GM19395 (cell line): ENCODE results near the gene SUCNR1.
"Not testable (repeated sequence)": the region's sequence is repeated elsewhere in the genome, so short reads cannot be mapped to it uniquely, and the experiment has no call there.

ENCODE experiments used
- ATAC-seq: cut with Tn5 transposase; IDR thresholded peaks from one replicate; pipeline ENCODE4 v1.9.1; 2021; ENCODE audit warnings: mild to moderate bottlenecking, moderate library complexity; ENCODE audit not compliant: unreplicated experiment

SUCNR1 gene

GRCh38 chr3:151900460-151900859, 27.0 kb downstream of the SUCNR1 start:
- ATAC-seq: no peak

DNA sequence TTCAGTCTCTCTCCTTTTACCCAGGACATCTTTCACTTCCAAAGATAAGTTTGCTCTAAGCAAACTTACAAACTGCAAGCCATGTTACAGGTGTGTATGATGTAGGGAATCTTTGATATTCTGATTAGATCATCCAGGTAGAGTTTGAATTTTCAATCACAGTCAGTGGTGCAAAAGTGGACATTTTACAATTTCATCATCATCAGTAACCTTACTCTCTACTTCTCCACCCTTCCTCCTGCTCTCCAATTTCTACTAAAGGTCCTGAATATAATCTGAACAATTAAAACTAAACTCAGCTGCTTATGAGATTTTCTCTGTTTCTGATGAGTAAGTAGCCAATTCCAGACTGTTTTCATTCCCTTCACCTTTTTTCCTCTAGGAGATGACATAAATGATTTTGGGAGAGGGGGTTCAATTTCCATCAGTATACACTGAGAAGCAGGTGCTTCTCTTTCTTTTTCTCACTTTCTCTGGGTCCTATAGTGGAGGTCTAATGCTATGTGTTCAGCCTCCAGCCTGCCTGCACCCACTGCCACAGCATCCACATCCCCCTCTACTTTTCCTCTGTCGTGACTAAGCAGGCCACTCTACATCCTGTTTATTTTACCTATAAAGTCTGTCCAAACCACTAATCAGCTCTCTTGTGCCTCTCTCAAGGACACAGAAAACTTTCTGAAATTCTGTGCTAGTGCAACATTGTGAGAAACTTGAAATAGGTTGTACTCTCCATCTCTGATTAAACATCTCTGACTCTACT, 27.6 kb downstream of the SUCNR1 start:
- no peak for ATAC-seq

- ATAC-seq: no peak
These were observed 28.3 kb downstream of the SUCNR1 start for GRCh38 chr3:151901644-151902285.

- ATAC-seq: no peak
These were observed 30.1 kb downstream of the SUCNR1 start for GRCh38 chr3:151903501-151903991.

- ATAC-seq: no peak
These were observed 32.2 kb downstream of the SUCNR1 start for GRCh38 chr3:151905647-151906046.

DNA sequence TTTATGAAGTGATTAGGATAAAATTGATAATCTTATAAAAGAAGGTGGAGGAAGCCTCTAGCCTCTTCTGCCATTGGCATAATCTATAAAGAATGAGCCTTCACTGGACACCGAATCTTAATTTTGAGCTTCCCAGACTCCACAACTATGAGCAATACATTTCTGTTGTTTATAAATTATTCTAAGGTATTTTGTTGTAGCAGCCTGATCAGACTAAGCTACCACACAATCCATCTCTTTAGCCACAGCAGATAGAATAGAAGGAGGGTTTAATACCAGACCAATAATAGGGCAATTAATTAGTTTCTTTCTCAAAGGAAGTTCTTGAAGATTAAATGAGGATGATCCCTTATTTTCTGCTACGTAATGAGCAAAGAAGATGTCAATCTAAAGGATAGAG, 33.3 kb downstream of the SUCNR1 start:
- ATAC-seq: no peak

- no peak for ATAC-seq
These were observed 35.0 kb downstream of the SUCNR1 start for GRCh38 chr3:151908399-151908798.

GRCh38 chr3:151909681-151910405, 36.4 kb downstream of the SUCNR1 start:
- ATAC-seq: no peak

GRCh38 chr3:151911462-151911861, 38.0 kb downstream of the SUCNR1 start:
- ATAC-seq: no peak

GRCh38 chr3:151912028-151912427, 38.6 kb downstream of the SUCNR1 start:
- ATAC-seq: no peak

DNA sequence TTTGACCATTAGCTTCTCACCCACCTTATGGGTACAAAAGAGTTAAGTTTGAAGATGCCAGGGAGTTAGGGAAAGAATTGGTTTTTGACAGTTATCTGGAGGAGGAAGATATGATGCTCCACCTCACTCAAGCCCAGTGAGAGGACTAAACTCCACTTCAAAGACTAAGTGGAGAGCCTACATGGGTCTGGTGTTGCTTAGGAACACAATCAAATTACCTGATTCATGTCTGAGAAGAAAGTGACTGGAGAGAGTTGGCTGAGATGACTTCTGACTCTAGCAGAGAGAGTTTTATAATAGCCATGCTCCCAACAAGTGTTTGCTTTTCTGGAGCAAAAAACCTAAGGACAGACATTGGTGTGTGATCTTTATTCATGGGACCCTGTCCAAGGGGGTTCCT, 43.3 kb downstream of the SUCNR1 start:
- ATAC-seq: no peak

DNA sequence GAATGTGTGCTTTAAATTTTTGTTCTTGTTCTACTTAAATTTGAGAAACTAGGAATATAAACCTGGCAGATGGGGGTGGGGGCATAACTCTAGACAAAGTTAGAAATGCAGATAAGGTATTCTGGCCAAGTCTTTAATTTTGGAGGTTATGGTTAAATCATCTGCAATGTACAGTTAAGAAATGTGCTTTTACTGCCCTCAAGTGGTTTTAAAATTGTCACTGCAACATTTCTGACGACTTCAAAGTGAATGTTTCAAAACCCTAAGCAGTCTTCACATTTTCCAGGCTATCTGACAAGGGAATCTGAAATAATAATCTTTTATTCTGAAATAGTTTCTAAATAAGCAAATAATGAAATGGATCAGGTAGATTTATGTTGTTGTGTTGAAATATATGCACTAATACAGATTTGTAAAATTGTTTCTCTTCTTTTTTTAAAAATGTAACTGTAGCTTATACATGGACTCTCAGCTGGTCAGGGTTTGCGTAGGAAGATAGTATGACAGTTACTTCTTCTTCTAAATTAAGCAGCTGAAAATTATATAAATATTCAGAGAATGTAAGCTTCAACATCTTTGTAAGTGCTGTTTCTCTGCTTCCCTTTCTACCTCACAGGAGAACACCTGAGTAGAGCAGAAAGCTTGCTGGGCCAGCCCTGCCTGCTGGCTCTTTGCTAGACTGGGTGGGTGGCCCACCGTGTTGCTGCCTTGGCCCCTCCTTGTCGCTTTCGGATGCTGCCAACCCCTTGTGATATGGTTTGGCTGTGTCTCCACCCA, 45.0 kb downstream of the SUCNR1 start:
- ATAC-seq: no peak

DNA sequence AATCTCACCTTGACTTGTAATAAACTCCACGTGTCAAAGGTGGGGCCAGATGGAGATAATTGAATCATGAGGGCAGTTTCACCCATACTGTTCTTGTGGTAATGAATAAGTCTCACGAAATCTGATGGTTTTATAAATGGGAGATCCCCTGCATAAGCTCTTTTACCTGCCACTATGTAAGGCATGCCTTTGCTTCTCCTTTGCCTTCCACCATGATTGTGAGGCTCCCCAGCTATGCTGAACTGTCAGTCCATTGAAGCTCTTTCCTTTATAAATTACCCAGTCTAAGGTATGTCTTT, 45.5 kb downstream of the SUCNR1 start:
- no peak for ATAC-seq

DNA sequence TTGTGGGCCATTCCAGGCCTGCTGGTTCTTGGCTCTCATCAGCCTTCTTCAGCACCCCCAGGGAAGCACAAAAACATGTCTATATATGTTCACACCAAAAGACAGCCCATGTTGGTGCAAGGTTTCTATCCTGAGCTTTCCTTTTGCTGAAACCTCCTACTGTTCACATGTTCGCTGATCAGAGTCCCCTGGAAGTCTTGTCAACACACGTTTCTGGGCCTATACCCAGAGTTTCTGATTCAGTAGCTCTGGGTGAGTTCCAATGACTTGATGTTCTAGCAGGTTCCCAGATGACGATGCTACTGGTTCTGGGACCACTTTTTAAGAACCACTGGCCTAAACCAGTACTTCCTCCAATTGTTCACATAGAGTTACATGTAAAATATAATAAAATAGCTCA, 46.0 kb downstream of the SUCNR1 start:
- ATAC-seq: no peak

GRCh38 chr3:151923901-151924300, 50.5 kb downstream of the SUCNR1 start:
- ATAC-seq: no peak

- no peak for ATAC-seq
These were observed 51.3 kb downstream of the SUCNR1 start for GRCh38 chr3:151924753-151925152.

GRCh38 chr3:151925419-151925818, 52.0 kb downstream of the SUCNR1 start:
- no peak for ATAC-seq

GRCh38 chr3:151925876-151926275, 52.4 kb downstream of the SUCNR1 start:
- no peak for ATAC-seq

GRCh38 chr3:151926956-151927355, 53.5 kb downstream of the SUCNR1 start:
- no peak for ATAC-seq

GRCh38 chr3:151927915-151928525, 54.6 kb downstream of the SUCNR1 start:
- not testable (repeated sequence) for ATAC-seq

DNA sequence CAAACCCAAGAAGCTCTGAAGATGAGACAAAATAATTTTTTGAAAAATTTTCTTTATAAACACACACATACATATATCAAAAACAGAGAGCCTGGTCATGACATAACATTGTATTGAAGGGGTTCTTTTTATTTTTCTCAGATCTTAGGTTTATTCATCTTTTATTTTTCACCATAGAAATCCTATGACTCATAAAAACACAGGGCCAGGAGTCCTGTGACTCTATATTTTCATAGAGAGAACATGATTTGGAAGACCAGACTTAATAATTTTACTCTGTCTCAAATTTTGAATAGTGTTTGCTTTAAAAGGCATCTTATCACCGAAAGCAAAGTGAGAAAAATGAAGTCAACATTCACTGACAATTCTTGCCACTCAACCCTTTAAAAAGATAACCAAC, 57.7 kb downstream of the SUCNR1 start:
- ATAC-seq: no peak
